ENCODE measurements around the gene ACP4. TPM values are rescaled to one million over a fixed set of nuclear protein-coding genes. Genes with fewer than 3 reads are reported as not detected.

Gene ACP4
- total and polyA plus RNA-seq, 2 donors (not counting 1 experiment from before 2014, with no cell fraction given): not detected

DNA sequence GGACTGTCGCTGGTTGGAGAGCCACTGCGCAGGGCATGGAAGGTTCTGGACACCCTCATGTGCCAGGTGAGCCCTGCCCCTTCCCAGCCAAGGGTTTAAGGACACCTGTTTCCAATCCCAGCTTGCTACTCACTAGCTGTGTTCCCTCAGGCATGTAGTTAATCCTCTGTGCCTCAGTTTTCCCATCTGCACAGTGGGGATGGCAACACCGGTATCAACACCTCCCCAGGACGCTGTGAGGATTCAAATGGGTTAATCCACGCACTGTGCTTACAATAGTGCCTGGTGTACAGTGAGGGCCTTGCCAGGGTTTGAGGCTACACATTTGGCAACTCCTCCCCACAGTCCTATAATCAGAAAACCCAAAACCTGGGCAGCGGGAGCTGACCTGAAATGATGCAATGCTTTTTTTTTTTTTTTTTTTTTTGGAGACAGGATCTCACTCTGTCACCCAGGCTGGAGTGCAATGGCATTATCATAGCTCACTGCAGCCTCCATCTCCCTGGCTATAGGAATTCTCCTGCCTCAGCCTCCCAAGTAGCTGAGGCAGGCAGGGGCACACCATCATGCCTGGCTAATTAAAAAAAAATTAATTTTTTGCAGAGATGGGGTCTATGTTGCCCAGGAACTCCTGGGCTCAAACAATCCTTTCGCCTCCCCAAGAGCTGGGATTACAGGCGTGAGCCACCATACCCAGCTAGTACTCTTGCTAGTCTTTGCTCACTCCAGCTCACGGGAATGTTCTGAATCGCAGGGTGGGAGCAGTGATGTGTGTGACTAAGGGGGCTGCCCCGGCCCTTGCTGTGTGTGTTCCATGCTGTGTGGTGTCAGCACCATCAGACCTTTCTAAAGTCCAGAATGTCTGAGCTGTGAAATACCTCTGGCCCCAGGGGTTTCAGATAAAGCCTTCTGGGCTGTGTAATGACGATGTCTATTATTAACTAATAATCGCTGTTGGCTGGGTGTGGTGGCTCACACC is 2.3 kb downstream of the ACP4 start:
- ChIA-PET POLR2A (interaction anchor here (0.6 to 1.0 kb wide), 4 partner anchors 11 to 441 kb away, joined by 3 to 5 read pairs (median 3); no protein-coding TSS in a partner anchor), CTCF (interaction anchor here (2.1 to 5.1 kb wide), 2 partner anchors 9 to 130 kb away, joined by 8 to 29 read pairs; no protein-coding TSS in a partner anchor)
- 90% methylated on average over 7 of the region's 13 CpGs for WGBS (ENCODE audit: insufficient coverage)
- no peak overlapping the region for H3K4me2 ChIP-seq (replicated peaks; ENCODE audit: low read depth, low read length, poor library complexity, severe bottlenecking)
- no peaks in the 10 kb centered on the region for H3K27me3 ChIP-seq (replicated peaks in 1 of 4; ENCODE audit: control extremely low read depth in 1 of 4, control insufficient read depth in 3 of 4, insufficient read depth in 4 of 4, low read length in 3 of 4)
- no peak overlapping the region for H3K27ac Mint-ChIP-seq
- H2AFZ ChIP-seq (ENCODE audit: insufficient read depth, low read depth, low read length, poor library complexity, severe bottlenecking): no peak overlapping the region
- H3K9me3 ChIP-seq (ENCODE audit: control extremely low read depth in 1 of 3, control insufficient read depth in 2 of 3, insufficient read depth in 1 of 3, low read length in 2 of 3): no peaks in the 10 kb centered on the region
- DNase-seq: no peak
- H3K9me3 Mint-ChIP-seq (ENCODE audit: insufficient read depth): no peaks in the 10 kb centered on the region
- intact Hi-C loops (cut with micrococcal nuclease): no loop called here
- ATAC-seq (ENCODE audit: low read depth): no peak
- no peak overlapping the region for H3K27ac ChIP-seq (ENCODE audit: low read length in 2 of 2)
- H3K36me3 ChIP-seq (replicated peaks in 1 of 2; ENCODE audit: control extremely low read depth in 1 of 2, control insufficient read depth in 1 of 2, extremely low read depth in 1 of 2, insufficient read depth in 2 of 2, low read length in 1 of 2): peaks cover 0 to 12% of the 10 kb centered on the region in 2 experiments
- no peak overlapping the region for H3K4me3 ChIP-seq (ENCODE audit: control extremely low read depth in 1 of 5, extremely low read depth in 1 of 5, insufficient read depth in 1 of 5, low read depth in 2 of 5, low read length in 4 of 5)
- no peak overlapping the region for H3K9ac ChIP-seq (ENCODE audit: low read length)
- H4K20me1 ChIP-seq (ENCODE audit: control insufficient read depth, insufficient read depth, low read length, poor library complexity, severe bottlenecking): no peaks in the 10 kb centered on the region
- peaks cover 4 to 6% of the 10 kb centered on the region in 2 donors for H3K4me1 ChIP-seq (ENCODE audit: control insufficient read depth in 2 of 2, insufficient read depth in 2 of 2, low read length in 2 of 2)
- peaks cover 10% of the 10 kb centered on the region for H3K4me1 Mint-ChIP-seq
- H3K79me2 ChIP-seq (ENCODE audit: control insufficient read depth, insufficient read depth, low read length): no peaks in the 10 kb centered on the region
- peaks cover 5% of the 10 kb centered on the region for H3K27me3 Mint-ChIP-seq
- H3K4me3 Mint-ChIP-seq: no peak overlapping the region
- no peak for TF ChIP-seq EZH2 (IDR thresholded peaks at IDR 0.05; ENCODE audit: borderline replicate concordance, insufficient read depth, low read depth, low read length, poor library complexity, severe bottlenecking)
- TF ChIP-seq, protein P1, sequence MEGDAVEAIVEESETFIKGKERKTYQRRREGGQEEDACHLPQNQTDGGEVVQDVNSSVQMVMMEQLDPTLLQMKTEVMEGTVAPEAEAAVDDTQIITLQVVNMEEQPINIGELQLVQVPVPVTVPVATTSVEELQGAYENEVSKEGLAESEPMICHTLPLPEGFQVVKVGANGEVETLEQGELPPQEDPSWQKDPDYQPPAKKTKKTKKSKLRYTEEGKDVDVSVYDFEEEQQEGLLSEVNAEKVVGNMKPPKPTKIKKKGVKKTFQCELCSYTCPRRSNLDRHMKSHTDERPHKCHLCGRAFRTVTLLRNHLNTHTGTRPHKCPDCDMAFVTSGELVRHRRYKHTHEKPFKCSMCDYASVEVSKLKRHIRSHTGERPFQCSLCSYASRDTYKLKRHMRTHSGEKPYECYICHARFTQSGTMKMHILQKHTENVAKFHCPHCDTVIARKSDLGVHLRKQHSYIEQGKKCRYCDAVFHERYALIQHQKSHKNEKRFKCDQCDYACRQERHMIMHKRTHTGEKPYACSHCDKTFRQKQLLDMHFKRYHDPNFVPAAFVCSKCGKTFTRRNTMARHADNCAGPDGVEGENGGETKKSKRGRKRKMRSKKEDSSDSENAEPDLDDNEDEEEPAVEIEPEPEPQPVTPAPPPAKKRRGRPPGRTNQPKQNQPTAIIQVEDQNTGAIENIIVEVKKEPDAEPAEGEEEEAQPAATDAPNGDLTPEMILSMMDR (IDR thresholded peaks at IDR 0.05): no peak
